Endothelial cell of umbilical vein (primary cell): ENCODE data around the gene PASD1. TPM values are rescaled to one million over a fixed set of nuclear protein-coding genes. Genes with fewer than 3 reads are reported as not detected.

Experiments
- BruUV-seq: library from RNA; stranded (reverse); fragments of 400-500 nt; replicated peaks from 2 replicates; lab custom pipeline; 2021; lab: Mats Ljungman, UMichigan
- CTCF ChIA-PET: fragments of 300-600, 350-600 bp; sonication (Branson Sonifier 250); formaldehyde crosslinking; loops from one replicate; lab custom pipeline; 2021; ENCODE audit warnings: antibody characterized with exemption, inconsistent platforms; lab: Charles Lee
- POLR2A ChIA-PET: fragments of 300-600, 350-600 bp; sonication (Branson Sonifier 250); formaldehyde crosslinking; loops from one replicate; lab custom pipeline; 2021; ENCODE audit warnings: antibody characterized with exemption, inconsistent platforms; lab: Charles Lee
- DNase-seq: peaks from one replicate; pipeline ENCODE4 v3.0.0-alpha.2; 2011; ENCODE audit warnings: low read depth, low spot score
- FAIRE-seq: peaks from 2 replicates; lab custom pipeline; 2011; peaks lifted over from hg19 to GRCh38; lab: Jason Lieb, UNC
- H2AFZ ChIP-seq: 2 replicates; pipeline ENCODE4 v1.6.0; 2012; ENCODE audit warnings: low read depth, low read length, control low read depth, inconsistent platforms
- H3K27ac ChIP-seq: 2 replicates; pipeline ENCODE4 v1.5.1; 2011; ENCODE audit warnings: low read depth, mild to moderate bottlenecking, control low read depth, low read length, moderate library complexity; ENCODE audit not compliant: insufficient read depth
- H3K27me3 ChIP-seq, 2 experiments: 2 replicates each; pipeline versions ENCODE4 v1.6.0 to v1.6.1; 2011; ENCODE audit warnings: low read length in 2 of 2, mixed read lengths in 1 of 2; ENCODE audit not compliant: control insufficient read depth in 2 of 2, insufficient read depth in 2 of 2
- H3K36me3 ChIP-seq, 2 experiments: 2 replicates in 1 of 2; 3 replicates in 1 of 2; pipeline ENCODE4 v1.5.1; 2011; ENCODE audit warnings: low read length in 2 of 2, mild to moderate bottlenecking in 1 of 2, moderate library complexity in 1 of 2; ENCODE audit not compliant: control insufficient read depth in 2 of 2, insufficient read depth in 2 of 2; ENCODE audit errors: extremely low read depth in 1 of 2
- H3K4me1 ChIP-seq: 3 replicates; pipeline ENCODE4 v1.5.1; 2011; ENCODE audit warnings: mild to moderate bottlenecking, low read length; ENCODE audit not compliant: control insufficient read depth, insufficient read depth; ENCODE audit errors: extremely low read depth
- H3K4me2 ChIP-seq: 2 replicates; pipeline ENCODE4 v1.6.1; 2011; ENCODE audit warnings: low read length, control low read depth, mixed read lengths; ENCODE audit not compliant: insufficient read depth
- H3K4me3 ChIP-seq, 3 experiments: fragments of 200-600 bp in 1 of 3; sonication (generic), shearing (Covaris generic) in 1 of 3; replicated peaks in 1 of 3; 2 replicates each; pipeline ENCODE4 v1.5.1; 2011 to 2016; ENCODE audit warnings: control low read depth in 3 of 3, low read length in 3 of 3, mild to moderate bottlenecking in 2 of 3, inconsistent platforms in 1 of 3, low read depth in 1 of 3, moderate library complexity in 1 of 3; ENCODE audit not compliant: insufficient read depth in 1 of 3
- H3K79me2 ChIP-seq: 2 replicates; pipeline ENCODE4 v1.6.0; 2012; ENCODE audit warnings: low read length, inconsistent platforms; ENCODE audit not compliant: control insufficient read depth, insufficient read depth
- H3K9ac ChIP-seq: replicated peaks from 2 replicates; pipeline ENCODE3; 2011; ENCODE audit warnings: low read length, control low read depth; ENCODE audit not compliant: insufficient read depth; ENCODE audit errors: extremely low read depth
- H3K9me1 ChIP-seq: replicated peaks from 3 replicates; pipeline ENCODE4 v1.6.0; 2011; ENCODE audit warnings: mild to moderate bottlenecking, low read length; ENCODE audit not compliant: control insufficient read depth, insufficient read depth; ENCODE audit errors: extremely low read depth
- H3K9me3 ChIP-seq: replicated peaks from 2 replicates; pipeline ENCODE4 v1.5.1; 2012; ENCODE audit warnings: low read length, inconsistent platforms; ENCODE audit not compliant: control insufficient read depth, insufficient read depth
- H4K20me1 ChIP-seq: replicated peaks from 2 replicates; pipeline ENCODE3; 2011; ENCODE audit warnings: mild to moderate bottlenecking, low read length; ENCODE audit not compliant: control insufficient read depth, insufficient read depth; ENCODE audit errors: extremely low read depth
- EZH2 ChIP-seq: IDR thresholded peaks from 2 replicates; pipeline ENCODE4 v1.6.1; 2012; ENCODE audit warnings: borderline replicate concordance, low read depth, mild to moderate bottlenecking, moderate library complexity, low read length, inconsistent platforms; ENCODE audit not compliant: severe bottlenecking
- FOS ChIP-seq: IDR thresholded peaks from 2 replicates; pipeline ENCODE4 v1.6.1; 2011; ENCODE audit warnings: mild to moderate bottlenecking, low read length, moderate library complexity, borderline replicate concordance; ENCODE audit not compliant: insufficient read depth
- GATA2 ChIP-seq: IDR thresholded peaks from 2 replicates; pipeline ENCODE4 v1.7.0; 2011; ENCODE audit warnings: low read depth, mild to moderate bottlenecking, moderate library complexity, mixed read lengths, low read length; ENCODE audit not compliant: insufficient read length, insufficient read depth
- JUN ChIP-seq: IDR thresholded peaks from 2 replicates; pipeline ENCODE4 v1.6.1; 2011; ENCODE audit warnings: borderline replicate concordance, low read depth; ENCODE audit not compliant: insufficient read length, insufficient read depth
- MYC ChIP-seq: IDR thresholded peaks from one replicate; pipeline ENCODE4 v1.6.1; 2011; ENCODE audit warnings: mild to moderate bottlenecking, low read depth, low read length
- POLR2A ChIP-seq: IDR thresholded peaks from 2 replicates; pipeline ENCODE4 v1.6.1; 2012; ENCODE audit warnings: low read depth, mild to moderate bottlenecking, control low read depth, low read length
- POLR2AphosphoS5 ChIP-seq: IDR thresholded peaks from 2 replicates; pipeline ENCODE4 v1.6.1; 2012; ENCODE audit warnings: low read depth, mild to moderate bottlenecking, control low read depth, low read length, moderate library complexity; ENCODE audit not compliant: insufficient read depth
- dilution Hi-C: fragments of 300-500 bp; cut with MboI; formaldehyde crosslinking; loops from one replicate; pipeline ENCODE4 v1.15.0; 2019; ENCODE audit warnings: low sequenced_read_pairs; ENCODE audit not compliant: extremely low pct_ligation_motif_present
- intact Hi-C: fragments of 100-400 bp; cut with micrococcal nuclease; formaldehyde crosslinking; loops from one replicate; pipeline ENCODE4 v1.10.0; 2022
- polyA plus RNA-seq, 4 experiments: library from polyadenylated mRNA; depleted of rRNA in 3 of 4; stranded (reverse) in 3 of 4; unstranded in 1 of 4; fragments of >200 nt; gene quantifications; 2 replicates each; pipeline versions ENCODE4 v1.2.1 to v1.2.3, GENCODE V29; 2011 to 2012; ENCODE audit warnings: missing spikeins in 1 of 4
- total RNA-seq: library from RNA; stranded (reverse); gene quantifications from 2 replicates; pipeline ENCODE4 v1.2.3, GENCODE V29; 2021
- TF ChIP-seq, protein P1 (sequence below), 2 donors: IDR thresholded peaks; 1 replicate in 1 of 2; 2 replicates in 1 of 2; pipeline ENCODE4 v1.5.1; 2011; ENCODE audit warnings: low read length in 2 of 2, mild to moderate bottlenecking in 2 of 2, moderate library complexity in 2 of 2, control low read depth in 1 of 2, inconsistent platforms in 1 of 2, low read depth in 1 of 2; ENCODE audit not compliant: insufficient read depth in 1 of 2; ENCODE audit errors: extremely low read depth in 1 of 2
- TF ChIP-seq, protein P2 (sequence below): IDR thresholded peaks from 2 replicates; pipeline ENCODE4 v1.6.1; 2011; ENCODE audit not compliant: insufficient read depth, insufficient read length

PASD1 gene
- total and polyA plus RNA-seq, 2 donors (not counting 3 experiments of a cell fraction or from before 2014, with no cell fraction given) = not detected

DNA sequence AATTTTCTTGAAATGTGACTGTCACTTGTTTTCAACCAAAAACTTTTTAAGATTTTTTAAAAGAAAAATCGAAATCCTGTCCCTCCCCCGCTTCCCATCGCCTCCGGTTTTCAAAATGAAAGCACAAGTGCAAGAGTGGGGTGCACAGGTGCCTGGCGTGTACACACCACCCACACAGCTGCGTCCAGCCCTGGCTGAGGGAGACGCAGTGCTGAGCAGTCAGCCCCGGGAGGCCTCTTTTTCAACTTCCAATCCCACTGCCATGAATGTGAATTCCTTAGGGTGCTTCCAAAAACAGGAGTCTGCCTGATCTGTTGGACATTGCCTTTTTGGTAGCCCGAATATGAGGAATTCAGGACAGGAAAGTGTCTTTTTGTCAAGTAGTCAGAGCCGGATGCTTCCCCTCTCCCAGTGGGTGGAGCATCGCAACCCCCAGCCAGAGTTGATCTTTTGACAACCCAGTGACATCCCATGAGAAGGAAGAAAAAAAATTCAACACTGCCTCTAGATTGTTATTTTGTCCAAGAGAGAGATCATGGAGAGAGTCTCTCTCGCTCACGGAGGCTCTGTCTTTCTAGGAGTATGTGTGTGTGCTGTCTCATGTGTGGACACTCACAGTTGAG, 140.7 kb downstream of the PASD1 start:
- H3K27ac ChIP-seq = no peak overlapping the region
- no peak overlapping the region for H3K9ac ChIP-seq
- FAIRE-seq (no peak), DNase-seq (no peak)
- H3K4me3 ChIP-seq = no peak overlapping the region
- no TSS peak for BruUV-seq
- intact Hi-C loops = no loop called here
- ChIA-PET POLR2A (no interaction called here), CTCF (no interaction called here)
- no peaks in the 10 kb centered on the region for H3K36me3 ChIP-seq
- H3K9me1 ChIP-seq = no peaks in the 10 kb centered on the region
- H3K27me3 ChIP-seq = no peaks in the 10 kb centered on the region
- no peaks in the 10 kb centered on the region for H3K79me2 ChIP-seq
- H3K4me1 ChIP-seq = no peaks in the 10 kb centered on the region
- H3K9me3 ChIP-seq = no peaks in the 10 kb centered on the region
- no peak overlapping the region for H3K4me2 ChIP-seq
- TF ChIP-seq POLR2AphosphoS5 (no peak), EZH2 (no peak), GATA2 (no peak), FOS (no peak)
- TF ChIP-seq, protein P1, sequence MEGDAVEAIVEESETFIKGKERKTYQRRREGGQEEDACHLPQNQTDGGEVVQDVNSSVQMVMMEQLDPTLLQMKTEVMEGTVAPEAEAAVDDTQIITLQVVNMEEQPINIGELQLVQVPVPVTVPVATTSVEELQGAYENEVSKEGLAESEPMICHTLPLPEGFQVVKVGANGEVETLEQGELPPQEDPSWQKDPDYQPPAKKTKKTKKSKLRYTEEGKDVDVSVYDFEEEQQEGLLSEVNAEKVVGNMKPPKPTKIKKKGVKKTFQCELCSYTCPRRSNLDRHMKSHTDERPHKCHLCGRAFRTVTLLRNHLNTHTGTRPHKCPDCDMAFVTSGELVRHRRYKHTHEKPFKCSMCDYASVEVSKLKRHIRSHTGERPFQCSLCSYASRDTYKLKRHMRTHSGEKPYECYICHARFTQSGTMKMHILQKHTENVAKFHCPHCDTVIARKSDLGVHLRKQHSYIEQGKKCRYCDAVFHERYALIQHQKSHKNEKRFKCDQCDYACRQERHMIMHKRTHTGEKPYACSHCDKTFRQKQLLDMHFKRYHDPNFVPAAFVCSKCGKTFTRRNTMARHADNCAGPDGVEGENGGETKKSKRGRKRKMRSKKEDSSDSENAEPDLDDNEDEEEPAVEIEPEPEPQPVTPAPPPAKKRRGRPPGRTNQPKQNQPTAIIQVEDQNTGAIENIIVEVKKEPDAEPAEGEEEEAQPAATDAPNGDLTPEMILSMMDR (IDR thresholded peaks at IDR 0.05; ENCODE audit: extremely low read depth in 1 of 2, insufficient read depth in 1 of 2, low read depth in 1 of 2, low read length in 2 of 2) = no peak
- H4K20me1 ChIP-seq = no peaks in the 10 kb centered on the region
- dilution Hi-C loops = no loop called here
- H2AFZ ChIP-seq = no peak overlapping the region

DNA sequence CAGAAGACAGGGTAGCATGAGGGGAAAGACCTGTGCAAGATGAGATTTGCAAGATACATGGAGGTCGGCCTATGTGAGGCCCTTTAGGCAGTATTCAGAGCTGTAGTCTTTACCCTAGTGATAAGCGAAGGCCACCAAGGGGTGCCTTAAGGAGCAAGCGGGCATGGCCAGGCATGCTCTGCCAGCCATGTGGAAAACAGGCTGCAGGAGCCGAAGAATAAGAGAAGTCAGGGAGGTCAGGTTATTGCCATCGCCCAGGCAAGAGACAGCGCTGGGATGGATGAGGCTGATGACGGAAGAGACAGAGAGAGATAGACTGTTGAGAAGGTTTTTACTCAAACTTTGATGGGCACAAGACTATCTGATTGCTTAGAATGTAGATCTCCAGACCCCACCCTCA, 145.3 kb downstream of the PASD1 start:
- DNase-seq = no peak
- BruUV-seq = no TSS peak
- dilution Hi-C loops = no loop called here
- H3K9ac ChIP-seq = no peak overlapping the region
- no peak overlapping the region for H3K4me3 ChIP-seq
- H3K4me1 ChIP-seq = no peaks in the 10 kb centered on the region
- no peak overlapping the region for H3K4me2 ChIP-seq
- CTCF ChIA-PET = no interaction called here
- intact Hi-C loops = no loop called here
- POLR2A ChIA-PET = no interaction called here
- no peak for FAIRE-seq
- H3K79me2 ChIP-seq = no peaks in the 10 kb centered on the region
- H2AFZ ChIP-seq = no peak overlapping the region
- no peak overlapping the region for H3K27ac ChIP-seq
- H3K36me3 ChIP-seq = no peaks in the 10 kb centered on the region
- TF ChIP-seq, protein P2, sequence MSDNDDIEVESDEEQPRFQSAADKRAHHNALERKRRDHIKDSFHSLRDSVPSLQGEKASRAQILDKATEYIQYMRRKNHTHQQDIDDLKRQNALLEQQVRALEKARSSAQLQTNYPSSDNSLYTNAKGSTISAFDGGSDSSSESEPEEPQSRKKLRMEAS = no peak
- TF ChIP-seq, protein P1 (IDR thresholded peaks at IDR 0.05; ENCODE audit: extremely low read depth in 1 of 2, insufficient read depth in 1 of 2, low read depth in 1 of 2, low read length in 2 of 2) = no peak
- no peak for TF ChIP-seq EZH2
- TF ChIP-seq POLR2A = no peak
- TF ChIP-seq POLR2AphosphoS5 = no peak
- TF ChIP-seq GATA2 = no peak
- TF ChIP-seq JUN = no peak
- TF ChIP-seq MYC = no peak
- no peak for TF ChIP-seq FOS
- no peaks in the 10 kb centered on the region for H3K9me1 ChIP-seq
- no peaks in the 10 kb centered on the region for H4K20me1 ChIP-seq
- no peaks in the 10 kb centered on the region for H3K9me3 ChIP-seq
- no peaks in the 10 kb centered on the region for H3K27me3 ChIP-seq
